IMR-90 (cell line): ENCODE results near the gene NUMA1. TPM values are rescaled to one million over a fixed set of nuclear protein-coding genes. Genes with fewer than 3 reads are reported as not detected.

Experiments
- ATAC-seq: fragments of 200-7000 bp; cut with Tn5 transposase; 2 replicates; pipeline ENCODE4 v1.9.1; 2020; ENCODE audit warnings: low read depth, mild to moderate bottlenecking, moderate library complexity
- BruUV-seq: library from RNA; stranded (reverse); fragments of 400-500 nt; replicated peaks from 2 replicates; lab custom pipeline; 2021; lab: Mats Ljungman, UMichigan
- CTCF ChIA-PET: fragments of 300-600 bp; formaldehyde crosslinking; extraction: SDS; loops from one replicate; lab custom pipeline; 2021; ENCODE audit warnings: antibody characterized with exemption; lab: Yijun Ruan, JAX
- POLR2A ChIA-PET: fragments of 300-600 bp; sonication (Branson Sonifier 250); formaldehyde crosslinking; loops from one replicate; lab custom pipeline; 2022; ENCODE audit warnings: antibody characterized with exemption; ENCODE audit not compliant: unreplicated experiment; lab: Charles Lee
- DNase-seq: peaks from one replicate; pipeline ENCODE4 v3.0.0; 2013
- H2AFZ ChIP-seq: replicated peaks from 2 replicates; pipeline ENCODE3; 2013; ENCODE audit warnings: low read length, mild to moderate bottlenecking; ENCODE audit not compliant: poor library complexity
- H2AK5ac ChIP-seq: 2 replicates; pipeline ENCODE4 v1.6.1; 2013; ENCODE audit warnings: low read depth, low read length, inconsistent platforms
- H2AK9ac ChIP-seq: replicated peaks from 2 replicates; pipeline ENCODE3; 2013; ENCODE audit warnings: mild to moderate bottlenecking, low read depth, low read length, moderate library complexity; ENCODE audit not compliant: poor library complexity
- H2BK120ac ChIP-seq: 2 replicates; pipeline ENCODE4 v1.6.1; 2013; ENCODE audit warnings: low read depth, low read length, inconsistent platforms
- H2BK15ac ChIP-seq: 3 replicates; pipeline ENCODE4 v1.6.1; 2013; ENCODE audit warnings: low read depth, low read length, inconsistent platforms
- H2BK20ac ChIP-seq: 2 replicates; pipeline ENCODE4 v1.6.1; 2013; ENCODE audit warnings: low read depth, mild to moderate bottlenecking, inconsistent platforms, low read length, moderate library complexity
- H2BK5ac ChIP-seq: 2 replicates; pipeline ENCODE4 v1.6.1; 2013; ENCODE audit warnings: mild to moderate bottlenecking, low read depth, low read length, inconsistent platforms; ENCODE audit not compliant: poor library complexity, severe bottlenecking
- H3K14ac ChIP-seq: replicated peaks from 2 replicates; pipeline ENCODE4 v1.6.1; 2013; ENCODE audit warnings: low read depth, low read length, inconsistent platforms
- H3K18ac ChIP-seq: 2 replicates; pipeline ENCODE4 v1.6.1; 2013; ENCODE audit warnings: low read depth, low read length, control low read depth
- H3K23ac ChIP-seq: 2 replicates; pipeline ENCODE4 v1.6.1; 2013; ENCODE audit warnings: low read depth, low read length, inconsistent platforms
- H3K27ac ChIP-seq: 2 replicates; pipeline ENCODE4 v1.5.1; 2013; ENCODE audit warnings: mild to moderate bottlenecking, control low read depth, low read length; ENCODE audit not compliant: insufficient read depth
- H3K27me3 ChIP-seq: 2 replicates; pipeline ENCODE4 v1.6.1; 2013; ENCODE audit warnings: low read length; ENCODE audit not compliant: control insufficient read depth, insufficient read depth
- H3K36me3 ChIP-seq: 2 replicates; pipeline ENCODE4 v1.6.1; 2013; ENCODE audit warnings: low read length, mixed read lengths; ENCODE audit not compliant: control insufficient read depth, insufficient read depth
- H3K4ac ChIP-seq: 2 replicates; pipeline ENCODE4 v1.6.1; 2013; ENCODE audit warnings: low read depth, low read length, inconsistent platforms
- H3K4me1 ChIP-seq: 2 replicates; pipeline ENCODE4 v1.6.1; 2013; ENCODE audit warnings: low read length, mixed read lengths; ENCODE audit not compliant: control insufficient read depth, insufficient read depth
- H3K4me2 ChIP-seq: 2 replicates; pipeline ENCODE4 v1.6.1; 2013; ENCODE audit warnings: low read depth, mild to moderate bottlenecking, control low read depth, low read length, moderate library complexity
- H3K4me3 ChIP-seq: 2 replicates; pipeline ENCODE4 v1.5.1; 2013; ENCODE audit warnings: low read depth, mild to moderate bottlenecking, control low read depth, low read length, moderate library complexity; ENCODE audit not compliant: insufficient read depth
- H3K56ac ChIP-seq: 2 replicates; pipeline ENCODE4 v1.6.1; 2013; ENCODE audit warnings: low read length, inconsistent platforms; ENCODE audit not compliant: insufficient read depth; ENCODE audit errors: extremely low read depth
- H3K79me1 ChIP-seq, 2 experiments: 2 replicates each; pipeline ENCODE4 v1.6.1; 2013; ENCODE audit warnings: low read length in 2 of 2, inconsistent platforms in 1 of 2, low read depth in 1 of 2
- H3K9ac ChIP-seq: 2 replicates; pipeline ENCODE4 v1.6.1; 2013; ENCODE audit warnings: low read depth, low read length, control low read depth
- H3K9me1 ChIP-seq: 2 replicates; pipeline ENCODE4 v1.6.1; 2013; ENCODE audit warnings: low read length, inconsistent platforms; ENCODE audit not compliant: insufficient read depth
- H3K9me3 ChIP-seq: 2 replicates; pipeline ENCODE4 v1.6.1; 2013; ENCODE audit warnings: low read length; ENCODE audit not compliant: control insufficient read depth, insufficient read depth
- H4K20me1 ChIP-seq: 2 replicates; pipeline ENCODE4 v1.6.1; 2013; ENCODE audit warnings: low read length, inconsistent platforms; ENCODE audit not compliant: insufficient read depth
- H4K5ac ChIP-seq: 2 replicates; pipeline ENCODE4 v1.6.1; 2013; ENCODE audit warnings: mild to moderate bottlenecking, low read depth, low read length, control low read depth
- H4K8ac ChIP-seq, 2 experiments: 2 replicates each; pipeline ENCODE4 v1.6.1; 2013; ENCODE audit warnings: low read depth in 2 of 2, low read length in 2 of 2, control low read depth in 1 of 2, inconsistent platforms in 1 of 2
- H4K91ac ChIP-seq: 2 replicates; pipeline ENCODE4 v1.6.1; 2013; ENCODE audit warnings: low read depth, low read length, inconsistent platforms; ENCODE audit not compliant: insufficient read depth
- BHLHE40 ChIP-seq: fragments of 150-350 bp; IDR thresholded peaks from 2 replicates; pipeline ENCODE4 v1.6.1; 2016; ENCODE audit warnings: mild to moderate bottlenecking, low read depth, low read length
- NFE2L2 ChIP-seq: fragments of 150-350 bp; IDR thresholded peaks from 2 replicates; pipeline ENCODE4 v1.6.1; 2016; ENCODE audit warnings: low read depth, mild to moderate bottlenecking, low read length
- RFX5 ChIP-seq: IDR thresholded peaks from 2 replicates; pipeline ENCODE4 v1.8.0; 2012; ENCODE audit warnings: low read depth, mild to moderate bottlenecking, low read length, moderate library complexity
- SMC3 ChIP-seq: fragments of 150-350 bp; IDR thresholded peaks from 2 replicates; pipeline ENCODE4 v1.6.1; 2016; ENCODE audit warnings: low read depth, mild to moderate bottlenecking, antibody characterized with exemption, low read length, moderate library complexity
- WGBS, 2 experiments: methylation state at CpG; one replicate each; pipeline versions ENCODE4 v1.1.5 to v1.1.7; 2013; ENCODE audit warnings: missing lambda C conversion rate in 2 of 2; ENCODE audit not compliant: insufficient read length in 1 of 2; ENCODE audit errors: extremely low coverage in 2 of 2; 5-methylcytosine and 5-hydroxymethylcytosine counted together
- dilution Hi-C: fragments of 300-500 bp; cut with HindIII; formaldehyde crosslinking; loops from one replicate; pipeline ENCODE4 v1.14.3; 2018; ENCODE audit warnings: low sequenced_read_pairs; ENCODE audit not compliant: unreplicated experiment
- in situ Hi-C: fragments of 300-500 bp; cut with MboI; formaldehyde crosslinking; loops from 3 replicates; pipeline ENCODE4 v1.14.3; 2019; ENCODE audit warnings: low sequenced_read_pairs, inconsistent platforms, mixed read lengths
- intact Hi-C: fragments of 100-400 bp; cut with micrococcal nuclease; formaldehyde crosslinking; loops from 2 replicates; pipeline ENCODE4 v1.10.0; 2022
- polyA plus RNA-seq, 3 experiments: library from polyadenylated mRNA; depleted of rRNA; stranded (reverse); fragments of >200 nt; gene quantifications; 2 replicates each; pipeline ENCODE4 v1.2.3, GENCODE V29; 2012; ENCODE audit warnings: low replicate concordance in 1 of 3
- total RNA-seq: library from RNA; depleted of rRNA; stranded (reverse); fragments of >200 nt; gene quantifications from 2 replicates; pipeline ENCODE4 v1.2.3, GENCODE V29; 2012

NUMA1 gene
- total and polyA plus RNA-seq, 2 of the 4 experiments (the other 2 are of a cell fraction) = 61.7 to 97.0 TPM

GRCh38 chr11:72013765-72014711 is 66.3 kb downstream of the NUMA1 start:
- Histone ChIP-seq H2BK5ac (no peak overlapping the region), H2AFZ (no peak overlapping the region), H4K5ac (no peak overlapping the region), H3K4ac (no peak overlapping the region), H3K9ac (no peak overlapping the region), H4K91ac (no peak overlapping the region), H3K36me3 (peaks cover 97% of the 10 kb centered on the region), H3K18ac (no peak overlapping the region), H4K20me1 (peaks cover 42% of the 10 kb centered on the region), H3K4me2 (no peak overlapping the region), H3K4me1 (no peaks in the 10 kb centered on the region), H3K4me3 (no peak overlapping the region), H3K9me1 (0 out of 2 replicates have a peak, but pooled peaks cover 5% of the 10 kb centered on the region), H3K56ac (no peak overlapping the region), H2BK15ac (no peak overlapping the region), H3K14ac (no peak overlapping the region), H3K27ac (no peak overlapping the region), H3K23ac (no peak overlapping the region), H2BK120ac (no peak overlapping the region), H3K9me3 (no peaks in the 10 kb centered on the region), H3K27me3 (no peaks in the 10 kb centered on the region), H2AK9ac (peak overlapping the region; percentile 33), H3K79me1 (peaks cover 30 to 69% of the 10 kb centered on the region in 2 experiments), H2AK5ac (no peak overlapping the region), H4K8ac (no peak overlapping the region), H2BK20ac (no peak overlapping the region)
- 94% methylated on average over 24 of the region's 38 CpGs; no CpG with 5 or more reads in 1 of the 2 experiments for WGBS, 2 experiments
- POLR2A ChIA-PET = no interaction called here
- BruUV-seq = no TSS peak
- intact Hi-C loops (no loop called here), in situ Hi-C loops (no loop called here), dilution Hi-C loops (no loop called here)
- CTCF ChIA-PET = interaction anchor here (1.3 to 1.6 kb wide), 3 partner anchors 11 to 77 kb away, joined by 3 to 4 read pairs (median 3); no protein-coding TSS in a partner anchor
- no peak for DNase-seq
- ATAC-seq = no peak
- TF ChIP-seq SMC3 (no peak), NFE2L2 (no peak), RFX5 (no peak), BHLHE40 (no peak)
